Brain pericyte (primary cell): ENCODE measurements around the gene RHBDL3.
"Not testable (repeated sequence)": the region's sequence is repeated elsewhere in the genome, so short reads cannot be mapped to it uniquely, and the experiment has no call there.

ENCODE experiments used
- DNase-seq: peaks from one replicate; pipeline ENCODE4 v3.0.0-alpha.2; 2012; ENCODE audit warnings: low read depth, low spot score

Gene RHBDL3, protein sequence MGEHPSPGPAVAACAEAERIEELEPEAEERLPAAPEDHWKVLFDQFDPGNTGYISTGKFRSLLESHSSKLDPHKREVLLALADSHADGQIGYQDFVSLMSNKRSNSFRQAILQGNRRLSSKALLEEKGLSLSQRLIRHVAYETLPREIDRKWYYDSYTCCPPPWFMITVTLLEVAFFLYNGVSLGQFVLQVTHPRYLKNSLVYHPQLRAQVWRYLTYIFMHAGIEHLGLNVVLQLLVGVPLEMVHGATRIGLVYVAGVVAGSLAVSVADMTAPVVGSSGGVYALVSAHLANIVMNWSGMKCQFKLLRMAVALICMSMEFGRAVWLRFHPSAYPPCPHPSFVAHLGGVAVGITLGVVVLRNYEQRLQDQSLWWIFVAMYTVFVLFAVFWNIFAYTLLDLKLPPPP

DNA sequence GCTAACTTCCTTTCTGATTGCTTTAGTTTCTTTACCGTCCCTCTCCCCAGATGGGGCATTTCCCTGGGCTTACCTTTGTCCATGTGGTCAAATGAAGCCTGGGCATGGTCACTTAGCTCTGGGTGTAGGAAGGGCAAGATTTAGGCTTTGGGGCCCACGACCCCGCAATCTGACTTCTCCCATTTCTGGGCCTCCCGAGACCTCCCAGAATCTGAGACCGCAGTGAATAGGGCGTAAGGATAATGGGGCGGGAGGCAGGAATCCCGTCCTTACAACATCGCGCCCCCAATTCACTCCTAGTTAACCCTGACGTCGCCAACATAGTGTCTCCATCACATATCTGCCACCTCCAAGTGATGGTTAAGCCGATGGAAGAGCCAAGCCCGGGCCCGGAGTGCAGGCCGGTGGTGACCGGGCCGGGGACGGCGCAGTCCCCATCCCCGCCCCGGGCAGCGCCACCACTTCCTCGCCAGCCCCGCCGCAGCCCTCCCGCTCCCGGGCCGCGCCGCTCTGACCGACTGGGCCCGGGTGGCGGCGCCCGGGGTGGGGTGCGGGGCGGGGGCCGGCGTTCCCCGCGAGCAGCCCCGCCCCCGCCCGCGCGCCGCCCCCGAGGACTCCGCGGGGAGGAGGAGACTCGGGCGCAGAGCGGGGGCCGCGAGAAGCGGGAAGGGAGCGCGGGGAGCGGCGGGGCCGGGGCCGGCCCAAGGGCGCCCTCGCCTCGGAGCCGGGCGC is at the start of gene RHBDL3:
RHBDL3 (plus strand) TSS at position 641 of the 732 bp plus-strand sequence. CDS start 358 bp downstream, outside the sequence.
- no peak for DNase-seq

- DNase-seq, result no peak
These were observed 43.0 kb upstream of the RHBDL3 start for GRCh38 chr17:32222621-32223020.

DNA sequence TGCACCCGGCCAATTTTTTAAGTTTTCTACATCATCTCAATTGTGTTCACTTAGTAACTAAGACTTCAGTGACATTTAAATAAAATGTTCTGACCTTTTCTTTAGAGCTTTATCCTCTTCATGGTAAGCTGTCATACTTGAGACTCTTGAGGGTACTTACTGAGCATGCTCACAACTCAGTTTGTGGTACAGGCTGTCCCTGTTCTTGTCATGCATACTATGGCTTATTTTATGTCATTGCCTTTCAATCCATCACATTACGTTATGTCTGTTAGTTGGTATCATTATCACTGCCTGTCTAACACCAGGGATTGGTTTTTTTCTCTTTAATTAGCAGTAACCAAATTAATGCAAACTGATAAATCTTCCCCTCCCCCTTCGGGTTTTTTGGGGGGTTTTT is 41.9 kb upstream of the RHBDL3 start:
- DNase-seq, result no peak

DNA sequence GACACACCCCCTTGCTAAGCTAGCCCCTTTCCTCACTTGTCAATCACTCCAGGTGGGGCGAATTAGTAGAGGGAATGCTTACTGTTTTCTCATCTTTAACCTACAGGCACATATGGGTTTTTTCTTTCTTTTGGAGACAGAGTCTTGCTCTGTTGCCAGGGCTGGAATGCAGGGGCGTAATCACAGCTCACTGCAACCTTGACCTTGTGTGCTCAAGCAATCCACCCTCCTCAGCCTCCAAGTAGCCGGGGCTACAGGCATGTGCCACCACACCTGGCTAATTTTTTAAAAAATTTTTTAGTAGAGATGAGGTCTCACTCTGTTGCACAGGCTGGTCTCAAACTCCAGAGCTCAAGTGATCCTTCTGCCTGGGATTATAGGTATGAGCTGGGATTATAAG is 38.7 kb upstream of the RHBDL3 start:
- no peak for DNase-seq

DNA sequence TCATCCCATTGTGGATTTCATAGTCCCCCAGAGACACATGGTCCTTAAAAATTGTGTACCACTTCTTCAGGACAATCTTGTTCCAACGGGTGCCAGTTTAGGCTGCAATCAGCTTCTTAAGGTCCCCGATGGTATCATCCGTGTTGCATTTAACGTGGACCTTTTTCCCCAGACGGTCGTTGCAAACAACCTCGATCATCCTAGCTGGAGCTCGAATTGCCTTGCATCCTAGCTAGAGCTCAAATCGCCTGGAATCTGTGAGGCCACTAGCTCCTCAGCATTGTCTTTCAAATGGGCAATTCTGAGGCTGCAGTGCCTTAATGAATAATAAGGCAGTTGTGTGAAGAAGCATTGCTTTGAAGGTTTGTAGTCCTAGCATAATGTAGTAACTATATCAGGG is 37.7 kb upstream of the RHBDL3 start:
- DNase-seq, result no peak

- DNase-seq, result no peak
These were observed 30.0 kb upstream of the RHBDL3 start for GRCh38 chr17:32235588-32235987.

DNA sequence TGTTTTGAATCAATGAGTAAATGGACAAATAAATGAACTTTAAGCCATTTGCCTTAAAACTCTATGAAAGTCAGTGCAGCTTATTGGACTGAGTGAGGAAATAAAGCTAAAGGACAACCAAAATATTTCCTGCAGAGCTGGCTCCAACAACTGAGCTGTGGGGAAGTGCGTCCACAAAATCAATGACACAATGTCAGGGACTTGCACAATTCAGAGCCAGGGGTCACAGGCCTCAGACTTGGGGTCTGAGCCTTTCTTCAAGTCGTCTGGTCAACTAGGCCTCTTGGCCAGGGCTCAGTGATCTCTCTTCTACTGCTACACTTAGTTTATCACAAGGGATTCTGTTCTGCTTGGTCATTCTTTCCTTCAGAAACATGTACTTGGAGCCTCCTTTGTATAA is 26.2 kb upstream of the RHBDL3 start:
- DNase-seq, result no peak

- DNase-seq, result no peak
These were observed 24.9 kb upstream of the RHBDL3 start for GRCh38 chr17:32240750-32241149.

DNA sequence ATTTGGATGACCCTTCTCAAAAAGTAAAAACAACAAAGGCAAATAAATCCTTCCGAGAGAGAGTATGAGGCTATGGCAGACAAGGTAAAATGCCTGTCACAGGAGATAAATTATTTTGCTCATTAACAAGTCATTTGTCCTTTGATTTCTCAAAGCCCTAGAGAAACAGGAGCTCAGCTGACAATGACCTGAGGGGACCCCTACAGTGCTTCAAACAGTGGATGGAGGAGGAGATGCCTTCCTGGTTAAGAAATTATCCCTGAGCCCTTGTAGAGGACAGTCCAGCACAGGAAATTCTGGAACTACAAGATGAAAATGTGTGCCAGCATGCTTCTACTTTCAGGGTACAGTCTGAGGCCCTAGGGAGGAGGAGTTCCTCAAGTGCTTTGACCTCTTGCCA is 24.0 kb upstream of the RHBDL3 start:
- DNase-seq, result no peak

DNA sequence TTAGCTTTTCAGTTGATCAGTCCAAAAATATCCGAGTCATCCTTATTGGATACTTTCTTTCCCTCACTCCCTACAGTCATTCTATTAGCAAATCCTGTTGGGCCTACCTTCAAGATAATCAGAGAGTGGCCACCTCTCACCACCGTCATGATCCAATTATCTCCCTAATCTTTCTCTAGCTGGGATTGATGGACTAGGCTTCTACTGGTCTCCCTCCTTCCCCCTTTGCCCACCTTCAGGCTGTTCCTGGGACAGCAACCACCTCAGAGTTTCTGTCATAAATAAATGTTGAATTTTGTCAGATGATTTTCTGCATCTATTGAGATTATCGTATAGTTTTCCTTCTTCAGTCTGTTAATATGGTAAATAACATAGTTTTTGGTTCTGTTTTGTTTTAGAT is 16.2 kb upstream of the RHBDL3 start:
- DNase-seq, result no peak

DNA sequence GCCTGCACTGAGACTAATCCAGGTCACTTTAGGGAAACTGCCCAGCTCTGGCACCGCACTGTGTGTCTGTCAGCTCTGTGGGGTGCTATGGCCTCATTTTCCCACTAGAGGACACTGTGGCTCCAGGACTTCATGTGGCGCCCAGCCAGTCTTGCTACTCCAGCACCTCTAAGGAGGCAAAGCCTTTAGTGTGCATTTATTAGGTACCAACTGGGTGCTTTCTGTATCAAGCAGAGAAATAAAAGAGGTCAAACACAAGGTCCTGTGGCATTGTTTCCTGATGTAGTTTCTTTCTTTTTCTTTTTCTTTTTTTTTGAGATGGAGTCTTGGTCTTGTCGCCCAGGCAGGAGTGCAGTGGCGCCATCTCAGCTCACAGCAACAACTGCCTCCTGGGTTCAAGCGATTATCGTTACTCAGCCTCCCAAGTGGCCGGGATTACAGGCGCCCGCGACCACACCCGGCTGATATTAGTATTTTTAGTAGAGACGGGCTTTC is 12.5 kb upstream of the RHBDL3 start:
- DNase-seq, result peak; percentile 31

GRCh38 chr17:32256012-32256700 is 9.5 kb upstream of the RHBDL3 start:
- DNase-seq, result no peak

GRCh38 chr17:32256701-32257019 is 9.0 kb upstream of the RHBDL3 start:
- DNase-seq, result no peak

GRCh38 chr17:32258383-32259140 is 7.1 kb upstream of the RHBDL3 start:
- DNase-seq, result no peak

DNA sequence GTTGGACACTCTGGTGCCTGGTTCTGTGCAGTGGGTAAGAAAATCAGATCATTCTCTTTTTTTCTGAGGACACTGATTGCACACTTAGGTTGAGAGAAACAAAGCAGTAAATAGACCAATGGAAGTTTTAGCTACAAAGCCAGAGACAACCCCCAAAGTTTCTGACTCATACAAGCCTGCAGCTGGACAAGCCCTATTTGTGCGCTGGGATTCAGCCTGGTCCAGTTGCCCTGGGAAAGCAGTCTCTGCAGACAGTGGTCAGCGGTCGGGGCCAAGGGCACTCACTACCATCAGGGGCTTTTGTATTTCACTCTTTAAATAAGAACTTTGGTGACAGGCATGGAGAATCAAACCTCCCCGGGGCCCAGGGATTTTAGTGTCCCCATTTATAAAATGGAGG is 6.0 kb upstream of the RHBDL3 start:
- DNase-seq, result no peak

GRCh38 chr17:32261417-32261736 is 4.3 kb upstream of the RHBDL3 start:
- no peak for DNase-seq

DNA sequence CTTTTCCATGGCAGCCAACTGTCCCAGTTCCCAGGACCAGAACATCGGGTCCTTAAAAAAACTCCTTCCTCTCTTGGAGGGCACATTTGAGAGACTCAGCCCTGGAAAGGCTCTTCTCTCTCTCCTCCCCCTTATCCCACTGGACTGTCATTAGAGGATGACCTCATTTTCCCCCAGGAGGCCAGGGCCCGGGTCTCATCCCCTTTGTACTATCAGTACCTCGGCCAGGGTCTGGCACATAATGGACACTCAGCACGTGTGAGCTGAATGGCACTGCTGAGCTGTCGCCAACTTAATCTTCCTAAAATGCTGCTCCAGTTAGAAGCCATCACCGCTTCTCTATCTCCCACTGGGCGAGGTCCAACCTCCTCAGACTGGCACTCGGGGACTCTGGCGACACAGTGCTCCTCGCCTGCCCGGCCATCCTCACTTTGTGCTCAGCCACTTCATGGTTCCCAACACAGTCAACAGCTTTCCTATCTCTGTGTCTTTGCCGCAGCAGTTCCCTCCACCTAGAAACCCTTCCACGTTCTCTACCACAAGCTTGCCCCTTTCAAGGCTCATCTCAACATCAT is 3.6 kb upstream of the RHBDL3 start:
- DNase-seq, result no peak

DNA sequence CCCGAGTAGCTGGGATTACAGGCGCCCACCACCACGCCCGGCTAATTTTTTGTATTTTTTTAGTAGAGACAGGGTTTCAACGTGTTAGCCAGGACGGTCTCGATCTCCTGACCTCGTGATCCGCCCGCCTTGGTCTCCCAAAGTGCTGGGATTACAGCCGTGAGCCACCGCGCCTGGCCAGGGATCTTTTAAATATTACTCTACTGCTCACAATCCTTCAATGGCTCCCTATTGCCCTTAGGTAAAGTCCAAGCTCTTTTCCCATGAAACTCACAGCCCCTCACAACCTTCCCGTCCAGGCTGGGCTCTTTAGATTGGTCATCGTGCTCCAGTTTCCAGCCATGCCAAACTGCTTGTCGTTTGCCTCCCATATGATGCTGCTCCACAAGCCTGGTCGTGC is 2.1 kb upstream of the RHBDL3 start:
- not testable (repeated sequence) for DNase-seq

GRCh38 chr17:32264140-32264799 is 1.4 kb upstream of the RHBDL3 start:
- no peak for DNase-seq

- no peak for DNase-seq
These were observed 825 bp upstream of the RHBDL3 start for GRCh38 chr17:32264823-32265191.

DNA sequence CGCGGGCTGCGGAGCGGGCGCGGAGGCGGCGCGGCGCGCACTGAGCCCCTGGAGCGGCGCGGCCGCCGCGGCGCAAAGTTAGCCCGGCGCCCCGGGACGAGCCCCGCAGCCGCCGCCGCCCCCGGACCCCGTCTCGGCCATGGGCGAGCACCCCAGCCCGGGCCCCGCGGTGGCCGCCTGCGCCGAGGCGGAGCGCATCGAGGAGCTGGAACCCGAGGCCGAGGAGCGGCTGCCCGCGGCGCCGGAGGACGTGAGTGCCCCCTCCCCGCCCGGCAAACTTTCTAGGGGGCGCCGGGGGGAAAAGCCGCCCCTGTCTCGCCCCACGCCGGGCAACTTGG is 388 bp downstream of the RHBDL3 start:
- DNase-seq, result no peak
